Measurements from ENCODE around the gene DUSP16.

Gene DUSP16

GRCh38 chr12:12450043-12450471 lies 112.6 kb downstream of the DUSP16 start:
- in situ Hi-C loops (cut with HindIII; ENCODE audit: low sequenced_read_pairs) = no loop called here
- no peak overlapping the region for H3K4me3 ChIP-seq (ENCODE audit: low read depth, low read length)
- TF ChIP-seq CTCF (IDR thresholded peaks at IDR 0.05; ENCODE audit: low read depth, low read length, missing control alignments) = no peak
- no peak for DNase-seq (ENCODE audit: low read depth)

- no peak overlapping the region for H3K4me3 ChIP-seq (ENCODE audit: low read depth, low read length)
- TF ChIP-seq CTCF (IDR thresholded peaks at IDR 0.05; ENCODE audit: low read depth, low read length, missing control alignments) = no peak
- in situ Hi-C loops (cut with HindIII; ENCODE audit: low sequenced_read_pairs) = no loop called here
- no peak for DNase-seq (ENCODE audit: low read depth)
Observed at GRCh38 chr12:12449533-12450025, 113.1 kb downstream of the DUSP16 start.

- H3K4me3 ChIP-seq (ENCODE audit: low read depth, low read length) = no peak overlapping the region
- no peak for TF ChIP-seq CTCF (IDR thresholded peaks at IDR 0.05; ENCODE audit: low read depth, low read length, missing control alignments)
- in situ Hi-C loops (cut with HindIII; ENCODE audit: low sequenced_read_pairs) = no loop called here
- no peak for DNase-seq (ENCODE audit: low read depth)
Observed at GRCh38 chr12:12447837-12448236, 114.8 kb downstream of the DUSP16 start.

GRCh38 chr12:12447236-12447635 lies 115.4 kb downstream of the DUSP16 start:
- no peak overlapping the region for H3K4me3 ChIP-seq (ENCODE audit: low read depth, low read length)
- TF ChIP-seq CTCF (IDR thresholded peaks at IDR 0.05; ENCODE audit: low read depth, low read length, missing control alignments) = no peak
- DNase-seq (ENCODE audit: low read depth) = no peak
- in situ Hi-C loops (cut with HindIII; ENCODE audit: low sequenced_read_pairs) = no loop called here

GRCh38 chr12:12446786-12447185 lies 115.9 kb downstream of the DUSP16 start:
- H3K4me3 ChIP-seq (ENCODE audit: low read depth, low read length) = no peak overlapping the region
- no peak for DNase-seq (ENCODE audit: low read depth)
- in situ Hi-C loops (cut with HindIII; ENCODE audit: low sequenced_read_pairs) = no loop called here
- TF ChIP-seq CTCF (IDR thresholded peaks at IDR 0.05; ENCODE audit: low read depth, low read length, missing control alignments) = no peak

- no peak for TF ChIP-seq CTCF (IDR thresholded peaks at IDR 0.05; ENCODE audit: low read depth, low read length, missing control alignments)
- DNase-seq (ENCODE audit: low read depth) = no peak
- in situ Hi-C loops (cut with HindIII; ENCODE audit: low sequenced_read_pairs) = no loop called here
- H3K4me3 ChIP-seq (ENCODE audit: low read depth, low read length) = no peak overlapping the region
Observed at GRCh38 chr12:12445882-12446181, 116.8 kb downstream of the DUSP16 start.

Measured in astrocyte of the cerebellum (primary cell).